Sigmoid colon (tissue), 3 donors: ENCODE results near the gene OBP2A.

Source experiments
- CTCF ChIP-seq, 4 experiments: fragments of 450-650 bp in 3 of 4; fragments of 200-600 bp in 1 of 4; IDR thresholded peaks; one replicate each; pipeline ENCODE4 v1.5.1; 2016 to 2019; ENCODE audit warnings: antibody characterized with exemption in 4 of 4, mild to moderate bottlenecking in 3 of 4, moderate library complexity in 2 of 4
- POLR2A ChIP-seq, 2 donors: fragments of 450-650 bp; IDR thresholded peaks; one replicate each; pipeline ENCODE4 v1.6.1; 2016; ENCODE audit warnings: antibody characterized with exemption in 2 of 2, mild to moderate bottlenecking in 2 of 2, moderate library complexity in 2 of 2

- TF ChIP-seq CTCF (IDR thresholded peaks at IDR 0.05): no peak
- TF ChIP-seq POLR2A (IDR thresholded peaks at IDR 0.05): no peak
Observed at GRCh38 chr9:135525241-135526088, 20.5 kb upstream of the OBP2A start.
